GM12878 (cell line): ENCODE measurements around the gene SLC39A2. TPM values are rescaled to one million over a fixed set of nuclear protein-coding genes. Genes with fewer than 3 reads are reported as not detected.

ENCODE experiments used
- ATAC-seq: fragments of 200-7000 bp; cut with Tn5 transposase; 3 replicates; pipeline ENCODE4 v1.9.1; 2020; ENCODE audit warnings: mild to moderate bottlenecking, moderate library complexity
- BruUV-seq: library from RNA; stranded (reverse); fragments of 400-500 nt; replicated peaks from 2 replicates; lab custom pipeline; 2021; lab: Mats Ljungman, UMichigan
- CTCF ChIA-PET: fragments of 300-600 bp; sonication (Branson Sonifier 250); formaldehyde crosslinking; extraction: SDS; loops from one replicate; lab custom pipeline; 2021; ENCODE audit warnings: inconsistent platforms; lab: Yijun Ruan, JAX
- POLR2A ChIA-PET: fragments of 350-600 bp; formaldehyde crosslinking; extraction: SDS; loops from one replicate; lab custom pipeline; 2021; ENCODE audit warnings: inconsistent platforms; lab: Charles Lee
- RAD21 ChIA-PET: fragments of 300-600 bp; sonication (Branson Sonifier 250); formaldehyde crosslinking; loops from one replicate; lab custom pipeline; 2023; ENCODE audit warnings: antibody characterized with exemption; ENCODE audit not compliant: unreplicated experiment; lab: Charles Lee
- SMC1A ChIA-PET: fragments of 300-600 bp; sonication (Branson Sonifier 250); formaldehyde crosslinking; loops from one replicate; lab custom pipeline; 2023; ENCODE audit not compliant: unreplicated experiment, uncharacterized antibody; lab: Charles Lee
- DNase-seq: peaks from one replicate; pipeline ENCODE4 v3.0.0-alpha.2; 2011; ENCODE audit warnings: low read depth, low spot score
- FAIRE-seq: peaks from 3 replicates; lab custom pipeline; 2011; peaks lifted over from hg19 to GRCh38; lab: Jason Lieb, UNC
- H2AFZ ChIP-seq: 2 replicates; pipeline ENCODE4 v1.6.0; 2011; ENCODE audit warnings: low read depth, low read length, control low read depth; ENCODE audit not compliant: control insufficient read depth
- H3K27ac ChIP-seq: 2 replicates; pipeline ENCODE4 v1.5.1; 2011; ENCODE audit warnings: control low read depth; ENCODE audit not compliant: control insufficient read depth, insufficient read depth
- H3K27me3 ChIP-seq, 2 experiments: replicated peaks in 1 of 2; 2 replicates each; pipeline versions ENCODE4 v1.6.0 to v1.6.1; 2011; ENCODE audit warnings: low read length in 1 of 2; ENCODE audit not compliant: control insufficient read depth in 2 of 2, insufficient read depth in 2 of 2
- H3K36me3 ChIP-seq, 2 experiments: 2 replicates each; pipeline ENCODE4 v1.5.1; 2011; ENCODE audit warnings: low read length in 1 of 2; ENCODE audit not compliant: control insufficient read depth in 2 of 2, insufficient read depth in 2 of 2
- H3K4me1 ChIP-seq: 2 replicates; pipeline ENCODE4 v1.6.1; 2011; ENCODE audit warnings: mild to moderate bottlenecking, low read length, moderate library complexity, mixed read lengths; ENCODE audit not compliant: control insufficient read depth, insufficient read depth
- H3K4me2 ChIP-seq: 2 replicates; pipeline ENCODE4 v1.6.0; 2011; ENCODE audit warnings: control low read depth; ENCODE audit not compliant: control insufficient read depth, insufficient read depth
- H3K4me3 ChIP-seq: fragments of 200-600 bp; sonication (generic); 2 replicates; pipeline ENCODE4 v1.5.1; 2016
- H3K79me2 ChIP-seq: 2 replicates; pipeline ENCODE4 v1.6.0; 2011; ENCODE audit warnings: low read length; ENCODE audit not compliant: control insufficient read depth, insufficient read depth
- H3K9ac ChIP-seq: 2 replicates; pipeline ENCODE4 v1.8.0; 2011; ENCODE audit warnings: low read length, control low read depth, mixed read lengths; ENCODE audit not compliant: control insufficient read depth, insufficient read depth
- H3K9me3 ChIP-seq: replicated peaks from 3 replicates; pipeline ENCODE4 v1.5.1; 2011; ENCODE audit warnings: mild to moderate bottlenecking, low read length; ENCODE audit not compliant: control insufficient read depth, insufficient read depth
- H4K20me1 ChIP-seq: 2 replicates; pipeline ENCODE4 v1.6.0; 2011; ENCODE audit not compliant: control insufficient read depth, insufficient read depth
- BHLHE40 ChIP-seq, 2 experiments: fragments of 450-650 bp in 1 of 2; IDR thresholded peaks; 2 replicates each; pipeline ENCODE4 v1.6.1; 2011 to 2017; ENCODE audit warnings: low read depth in 2 of 2, borderline replicate concordance in 1 of 2, improper control_type of control experiment in 1 of 2, low read length in 1 of 2, mild to moderate bottlenecking in 1 of 2
- ETV6 ChIP-seq, 2 experiments: fragments of 450-650 bp in 1 of 2; IDR thresholded peaks in 1 of 2; conservative IDR thresholded peaks in 1 of 2; 2 replicates each; pipeline ENCODE4 v1.6.1; 2014; ENCODE audit warnings: antibody characterized with exemption in 1 of 2, borderline replicate concordance in 1 of 2, low read depth in 1 of 2, mild to moderate bottlenecking in 1 of 2, moderate library complexity in 1 of 2
- HCFC1 ChIP-seq: fragments of 150-350 bp; IDR thresholded peaks from 2 replicates; pipeline ENCODE4 v1.6.1; 2014; ENCODE audit warnings: low read length
- JUNB ChIP-seq: IDR thresholded peaks from 2 replicates; pipeline ENCODE4 v1.6.1; 2016; ENCODE audit warnings: antibody characterized with exemption, mild to moderate bottlenecking
- KAT2A ChIP-seq: conservative IDR thresholded peaks from 2 replicates; pipeline ENCODE4 v1.6.1; 2011; ENCODE audit warnings: low read depth, low read length; ENCODE audit not compliant: control insufficient read depth
- MYB ChIP-seq: fragments of 150-350 bp; IDR thresholded peaks from 2 replicates; pipeline ENCODE4 v1.6.1; 2014; ENCODE audit warnings: mild to moderate bottlenecking, low read depth, low read length, borderline replicate concordance
- NFYB ChIP-seq: IDR thresholded peaks from 2 replicates; pipeline ENCODE4 v1.6.1; 2011; ENCODE audit warnings: low read depth, mild to moderate bottlenecking, low read length, improper control_type of control experiment, moderate library complexity; ENCODE audit not compliant: insufficient read depth
- NR2C1 ChIP-seq: fragments of 450-650 bp; IDR thresholded peaks from 2 replicates; pipeline ENCODE4 v1.6.1; 2017; ENCODE audit warnings: antibody characterized with exemption, mild to moderate bottlenecking, moderate library complexity
- NR2F1 ChIP-seq: fragments of 450-650 bp; conservative IDR thresholded peaks from 2 replicates; pipeline ENCODE4 v1.6.1; 2017; ENCODE audit warnings: mild to moderate bottlenecking
- NRF1 ChIP-seq: conservative IDR thresholded peaks from 2 replicates; pipeline ENCODE4 v1.6.1; 2011; ENCODE audit warnings: mild to moderate bottlenecking, low read depth, low read length, improper control_type of control experiment
- SMAD1 ChIP-seq: fragments of 450-650 bp; IDR thresholded peaks from 2 replicates; pipeline ENCODE4 v1.6.1; 2018; ENCODE audit warnings: mild to moderate bottlenecking, low read depth; ENCODE audit not compliant: partially characterized antibody
- SREBF1 ChIP-seq: IDR thresholded peaks from 2 replicates; pipeline ENCODE4 v1.6.1; 2012; ENCODE audit warnings: mild to moderate bottlenecking, low read length
- TCF12 ChIP-seq: IDR thresholded peaks from 2 replicates; pipeline ENCODE4 v1.6.1; 2011; ENCODE audit warnings: low read depth, mild to moderate bottlenecking, low read length
- TCF3 ChIP-seq: IDR thresholded peaks from 2 replicates; pipeline ENCODE4 v1.6.1; 2012; ENCODE audit warnings: low read depth, mild to moderate bottlenecking, low read length, borderline replicate concordance; ENCODE audit not compliant: insufficient read depth
- USF2 ChIP-seq: IDR thresholded peaks from 2 replicates; pipeline ENCODE4 v1.6.1; 2011; ENCODE audit warnings: low read depth, low read length, improper control_type of control experiment, borderline replicate concordance
- ZNF622 ChIP-seq: fragments of 450-650 bp; IDR thresholded peaks from 2 replicates; pipeline ENCODE4 v1.6.1; 2017; ENCODE audit warnings: mild to moderate bottlenecking, inconsistent platforms
- ZZZ3 ChIP-seq: IDR thresholded peaks from 2 replicates; pipeline ENCODE4 v1.6.1; 2011; ENCODE audit warnings: low read depth; ENCODE audit not compliant: control insufficient read depth, insufficient read length
- WGBS: methylation state at CpG from one replicate; pipeline ENCODE4 v1.1.6; 2016; ENCODE audit warnings: low lambda C conversion rate; ENCODE audit not compliant: insufficient replicate concordance, insufficient coverage; ENCODE audit errors: missing lambda C conversion rate; 5-methylcytosine and 5-hydroxymethylcytosine counted together
- in situ Hi-C: fragments of 300-500 bp; cut with MboI; formaldehyde crosslinking; loops from 9 replicates; pipeline ENCODE4 v1.14.3; 2018; ENCODE audit warnings: mixed read lengths
- intact Hi-C: fragments of 100-400 bp; cut with micrococcal nuclease; formaldehyde crosslinking; loops from one replicate; pipeline ENCODE4 v1.14.2; 2022; ENCODE audit not compliant: unreplicated experiment
- polyA plus RNA-seq, 11 experiments: library from polyadenylated mRNA; depleted of rRNA in 4 of 11; unstranded in 6 of 11; stranded (reverse) in 5 of 11; fragments of >200 nt; fragmentation: Nextera tagmentation in 4 of 11; fragmentation: Illumina TruSeq in 1 of 11; extraction: Ambion mirVana in 4 of 11; extraction: Trizol in 1 of 11; gene quantifications; 1 replicate in 1 of 11; 2 replicates in 10 of 11; pipeline versions ENCODE4 v1.2.1 to v1.2.3, GENCODE V29; 2011 to 2016; ENCODE audit warnings: inconsistent platforms in 2 of 11, missing spikeins in 2 of 11, low read depth in 1 of 11
- total RNA-seq, 4 experiments: library from RNA; depleted of rRNA in 3 of 4; stranded (reverse); fragments of >200 nt in 3 of 4; fragmentation: Illumina TruSeq in 1 of 4; extraction: Trizol in 1 of 4; gene quantifications; 2 replicates each; pipeline versions ENCODE4 v1.2.1 to v1.2.3, GENCODE V29; 2013 to 2021

SLC39A2 gene
- total and polyA plus RNA-seq, 10 of the 15 experiments (the other 5 are each of a cell fraction or from before 2014, with no cell fraction given): 0.06 to 0.14 (median 0.11) TPM; not detected in 6

GRCh38 chr14:20976291-20976690 lies 22.8 kb upstream of the SLC39A2 start:
- Histone ChIP-seq H4K20me1 (no peaks in the 10 kb centered on the region), H3K9ac (no peak overlapping the region), H3K4me2 (no peak overlapping the region), H3K27me3 (no peaks in the 10 kb centered on the region; a peak in 1 of 4 replicates), H3K27ac (no peak overlapping the region), H3K9me3 (no peaks in the 10 kb centered on the region), H3K79me2 (no peaks in the 10 kb centered on the region), H2AFZ (no peak overlapping the region), H3K36me3 (no peaks in the 10 kb centered on the region), H3K4me1 (no peaks in the 10 kb centered on the region), H3K4me3 (no peak overlapping the region)
- BruUV-seq: no TSS peak
- ChIA-PET CTCF (no interaction called here), POLR2A (no interaction called here), RAD21 (no interaction called here), SMC1A (interaction anchor here (0.6 kb wide), 1 partner anchor 29 kb away, joined by 3 read pairs; no protein-coding TSS in a partner anchor)
- TF ChIP-seq ETV6 (conservative IDR thresholded peaks at IDR 0.05 in 1 of 2, IDR thresholded peaks at IDR 0.05 in 1 of 2; ENCODE audit: borderline replicate concordance in 1 of 2, low read depth in 1 of 2) (no peak), MYB (no peak), HCFC1 (no peak), NR2F1 (no peak), TCF3 (no peak)
- FAIRE-seq (no peak), ATAC-seq (no peak), DNase-seq (no peak)
- intact Hi-C loops (no loop called here), in situ Hi-C loops (no loop called here)
- WGBS: 60% methylated on average over 1 of the region's 1 CpG

- H3K27ac ChIP-seq: no peak overlapping the region
- intact Hi-C loops: no loop called here
- in situ Hi-C loops: no loop called here
- SMC1A ChIA-PET: no interaction called here
- CTCF ChIA-PET: interaction anchor here (1.1 to 1.5 kb wide), 3 partner anchors 8 to 282 kb away, joined by 3 to 9 read pairs (median 4); no protein-coding TSS in a partner anchor
- RAD21 ChIA-PET: no interaction called here
- ATAC-seq (no peak), FAIRE-seq (no peak), DNase-seq (no peak)
- H3K27me3 ChIP-seq: no peaks in the 10 kb centered on the region
- H2AFZ ChIP-seq: no peak overlapping the region
- no peaks in the 10 kb centered on the region for H3K4me1 ChIP-seq
- WGBS: 25% methylated on average over 1 of the region's 1 CpG
- H3K36me3 ChIP-seq: no peaks in the 10 kb centered on the region
- no peaks in the 10 kb centered on the region for H3K79me2 ChIP-seq
- no peaks in the 10 kb centered on the region for H4K20me1 ChIP-seq
- H3K9me3 ChIP-seq: no peaks in the 10 kb centered on the region
- BruUV-seq: no TSS peak
- no peak overlapping the region for H3K9ac ChIP-seq
- POLR2A ChIA-PET: interaction anchor here (0.5 kb wide), 1 partner anchor 435 kb away, joined by 4 read pairs; no protein-coding TSS in a partner anchor
- H3K4me2 ChIP-seq: no peak overlapping the region
- no peak overlapping the region for H3K4me3 ChIP-seq
- TF ChIP-seq ZNF622: no peak
- no peak for TF ChIP-seq NRF1
- TF ChIP-seq SREBF1: no peak
- no peak for TF ChIP-seq BHLHE40 (IDR thresholded peaks at IDR 0.05; ENCODE audit: borderline replicate concordance in 1 of 2, low read depth in 2 of 2, low read length in 1 of 2)
- no peak for TF ChIP-seq NFYB
- TF ChIP-seq SMAD1: no peak
- no peak for TF ChIP-seq TCF12
- no peak for TF ChIP-seq NR2F1
- no peak for TF ChIP-seq JUNB
- TF ChIP-seq KAT2A: no peak
- no peak for TF ChIP-seq ZZZ3
- TF ChIP-seq USF2: no peak
- TF ChIP-seq NR2C1: no peak
Observed at GRCh38 chr14:20978687-20979086, 20.4 kb upstream of the SLC39A2 start.
